Stimulated activated naive B cell treated with anti-CD40 and anti-IgM and Interleukin-4, amounts not matched to agents 10 μg/mL and 1 μg/mL and 100 μg/mL, for 72 hours (primary cell): Measurements from ENCODE around the gene FRAT2.
"Not testable (repeated sequence)": the region's sequence is repeated elsewhere in the genome, so short reads cannot be mapped to it uniquely, and the experiment has no call there.

Source experiments
- ATAC-seq, 2 donors: fragments of 150-1000 bp; cut with Tn5 transposase; replicated peaks; 2 replicates each; pipeline ENCODE4 v1.10.0; 2021; ENCODE audit warnings: moderate library complexity in 1 of 2
- DNase-seq: peaks from one replicate; pipeline ENCODE4 v3.0.0; 2021
- H3K27ac Mint-ChIP-seq: one replicate; pipeline ENCODE4 v1.8.0; 2022; ENCODE audit warnings: mild to moderate bottlenecking, mixed read lengths
- H3K27me3 Mint-ChIP-seq, 2 donors: one replicate each; pipeline ENCODE4 v1.8.0; 2022; ENCODE audit warnings: mixed read lengths in 2 of 2
- H3K36me3 Mint-ChIP-seq, 2 donors: one replicate each; pipeline ENCODE4 v1.8.0; 2022; ENCODE audit warnings: mixed read lengths in 2 of 2, mild to moderate bottlenecking in 1 of 2
- H3K4me1 Mint-ChIP-seq, 2 donors: one replicate each; pipeline ENCODE4 v1.8.0; 2022; ENCODE audit warnings: mixed read lengths in 2 of 2, mild to moderate bottlenecking in 1 of 2
- H3K4me3 Mint-ChIP-seq, 2 donors: one replicate each; pipeline ENCODE4 v1.8.0; 2022; ENCODE audit warnings: mild to moderate bottlenecking in 2 of 2, mixed read lengths in 2 of 2, moderate library complexity in 1 of 2
- H3K9me3 Mint-ChIP-seq, 2 donors: one replicate each; pipeline ENCODE4 v1.8.0; 2022; ENCODE audit warnings: mixed read lengths in 2 of 2, mild to moderate bottlenecking in 1 of 2

The FRAT2 gene

GRCh38 chr10:97302088-97302791 is 32.3 kb downstream of the FRAT2 start:
- Mint-ChIP-seq H3K4me3 (no peak overlapping the region), H3K9me3 (no peaks in the 10 kb centered on the region), H3K4me1 (no peaks in the 10 kb centered on the region), H3K27me3 (peaks cover 0 to 8% of the 10 kb centered on the region in 2 donors), H3K27ac (no peak overlapping the region), H3K36me3 (no peaks in the 10 kb centered on the region)
- no peak for DNase-seq
- no peak for ATAC-seq

- no peaks in the 10 kb centered on the region for H3K9me3 Mint-ChIP-seq
Observed at GRCh38 chr10:97300980-97301379, 33.5 kb downstream of the FRAT2 start.

GRCh38 chr10:97298223-97298571 is 36.3 kb downstream of the FRAT2 start:
- Mint-ChIP-seq H3K9me3 (no peaks in the 10 kb centered on the region), H3K36me3 (no peaks in the 10 kb centered on the region), H3K4me1 (no peaks in the 10 kb centered on the region), H3K27ac (no peak overlapping the region), H3K27me3 (peaks cover 5 to 8% of the 10 kb centered on the region in 2 donors), H3K4me3 (no peak overlapping the region)
- DNase-seq (no peak), ATAC-seq (no peak)

More at GRCh38 chr10:97300980-97301379, 33.5 kb downstream of the FRAT2 start:
- Mint-ChIP-seq H3K27me3 (peaks cover 0 to 8% of the 10 kb centered on the region in 2 donors), H3K4me3 (no peak overlapping the region), H3K4me1 (no peaks in the 10 kb centered on the region), H3K36me3 (no peaks in the 10 kb centered on the region), H3K27ac (no peak overlapping the region)
- ATAC-seq = no peak
- no peak for DNase-seq

- no peak overlapping the region for H3K27ac Mint-ChIP-seq
- peaks cover 2 to 4% of the 10 kb centered on the region in 2 donors for H3K4me1 Mint-ChIP-seq
- H3K27me3 Mint-ChIP-seq = peaks cover 5 to 8% of the 10 kb centered on the region in 2 donors
- no peaks in the 10 kb centered on the region for H3K9me3 Mint-ChIP-seq
- no peak overlapping the region for H3K4me3 Mint-ChIP-seq
- H3K36me3 Mint-ChIP-seq = no peaks in the 10 kb centered on the region
- no peak for DNase-seq
- no peak for ATAC-seq
Observed at GRCh38 chr10:97297556-97298222, 36.8 kb downstream of the FRAT2 start.

- Mint-ChIP-seq H3K9me3 (no peaks in the 10 kb centered on the region), H3K36me3 (peaks cover 0 to 3% of the 10 kb centered on the region in 2 donors), H3K27ac (peak overlapping the region; percentile 97), H3K4me1 (peaks cover 6 to 23% of the 10 kb centered on the region in 2 donors), H3K4me3 (peak overlapping the region; percentile 84 to 91), H3K27me3 (peaks cover 2 to 5% of the 10 kb centered on the region in 2 donors)
- ATAC-seq (no peak), DNase-seq (no peak)
Observed at GRCh38 chr10:97292862-97293198, 41.7 kb downstream of the FRAT2 start.

- DNase-seq (peak; percentile 94), ATAC-seq (peak; percentile 96 to 98)
- peak within 1 kb of the TSS; percentile 97 for H3K27ac Mint-ChIP-seq
- H3K9me3 Mint-ChIP-seq = no peaks in the 10 kb centered on the region
- peak within 1 kb of the TSS; percentile 84 to 91 for H3K4me3 Mint-ChIP-seq
- H3K36me3 Mint-ChIP-seq = peaks cover 0 to 3% of the 10 kb centered on the region in 2 donors
- peaks cover 0 to 5% of the 10 kb centered on the region in 2 donors for H3K27me3 Mint-ChIP-seq
- H3K4me1 Mint-ChIP-seq = peaks cover 6 to 23% of the 10 kb centered on the region in 2 donors
Observed at GRCh38 chr10:97292097-97292861, 42.2 kb downstream of the FRAT2 start, which contains the start of gene ARHGAP19. Gene ARHGAP19 (minus strand): TSS chr10:97292637. CDS start chr10:97292627, 10 bp downstream.

- Mint-ChIP-seq H3K4me3 (peak overlapping the region; percentile 84 to 91), H3K27ac (peak overlapping the region; percentile 97), H3K27me3 (peaks cover 0 to 5% of the 10 kb centered on the region in 2 donors), H3K9me3 (no peaks in the 10 kb centered on the region), H3K36me3 (peaks cover 0 to 3% of the 10 kb centered on the region in 2 donors), H3K4me1 (peaks cover 6 to 23% of the 10 kb centered on the region in 2 donors)
- ATAC-seq (no peak), DNase-seq (no peak)
Observed at GRCh38 chr10:97291357-97292096, 43.0 kb downstream of the FRAT2 start.

- not testable (repeated sequence) for ATAC-seq, H3K9me3 Mint-ChIP-seq, H3K27ac Mint-ChIP-seq, H3K27me3 Mint-ChIP-seq, H3K36me3 Mint-ChIP-seq, DNase-seq
- Mint-ChIP-seq H3K4me3 (peak overlapping the region in 1 of 2 donors; percentile 84), H3K4me1 (peaks cover 6 to 23% of the 10 kb centered on the region in 2 donors)
Observed at GRCh38 chr10:97290576-97291356, 43.8 kb downstream of the FRAT2 start.

- H3K4me1 Mint-ChIP-seq = peaks cover 6 to 23% of the 10 kb centered on the region in 2 donors
- H3K4me3 Mint-ChIP-seq, H3K36me3 Mint-ChIP-seq, H3K27ac Mint-ChIP-seq, ATAC-seq, H3K9me3 Mint-ChIP-seq, H3K27me3 Mint-ChIP-seq, DNase-seq: not testable (repeated sequence)
Observed at GRCh38 chr10:97290076-97290475, 44.5 kb downstream of the FRAT2 start.
